Activated CD4-positive, alpha-beta T cell treated with anti-CD3 and anti-CD28 coated beads, Interleukin-2, amount 10 ng/mL, durations not matched to agents 24 days and 14 days (primary cell): ENCODE data around the gene FLRT2. TPM values are rescaled to one million over a fixed set of nuclear protein-coding genes. Genes with fewer than 3 reads are reported as not detected.

Experiments
- DNase-seq: peaks from one replicate; pipeline ENCODE4 v3.0.0; 2022
- H3K27ac Mint-ChIP-seq: one replicate; pipeline ENCODE4 v1.8.0; 2022; ENCODE audit warnings: mild to moderate bottlenecking, mixed read lengths
- H3K27me3 Mint-ChIP-seq: one replicate; pipeline ENCODE4 v1.8.0; 2022; ENCODE audit warnings: mixed read lengths
- H3K36me3 Mint-ChIP-seq: one replicate; pipeline ENCODE4 v1.8.0; 2022; ENCODE audit warnings: low read depth, mild to moderate bottlenecking, mixed read lengths
- H3K4me1 Mint-ChIP-seq: one replicate; pipeline ENCODE4 v1.8.0; 2021; ENCODE audit warnings: mixed read lengths
- H3K4me3 Mint-ChIP-seq: one replicate; pipeline ENCODE4 v1.8.0; 2022; ENCODE audit warnings: mild to moderate bottlenecking, moderate library complexity, mixed read lengths
- H3K9me3 Mint-ChIP-seq: one replicate; pipeline ENCODE4 v1.8.0; 2021; ENCODE audit warnings: mixed read lengths
- intact Hi-C: fragments of 100-400 bp; cut with micrococcal nuclease; formaldehyde crosslinking; loops from one replicate; pipeline ENCODE4 v1.15.1; 2023
- total RNA-seq: library from RNA; stranded (reverse); gene quantifications from 2 replicates; pipeline ENCODE4 v1.2.3, GENCODE V29; 2022

The FLRT2 gene
- total RNA-seq, 1 donor from 2014 or later: not detected

GRCh38 chr14:85644211-85644610 is 114.3 kb downstream of the FLRT2 start:
- Mint-ChIP-seq H3K36me3 (no peaks in the 10 kb centered on the region), H3K4me1 (no peaks in the 10 kb centered on the region), H3K4me3 (no peak overlapping the region), H3K9me3 (no peaks in the 10 kb centered on the region), H3K27ac (no peak overlapping the region), H3K27me3 (no peaks in the 10 kb centered on the region)
- no peak for DNase-seq
- intact Hi-C loops: no loop called here

GRCh38 chr14:85653029-85653428 is 123.1 kb downstream of the FLRT2 start:
- Mint-ChIP-seq H3K36me3 (no peaks in the 10 kb centered on the region), H3K27ac (no peak overlapping the region), H3K9me3 (no peaks in the 10 kb centered on the region), H3K4me1 (no peaks in the 10 kb centered on the region), H3K4me3 (no peak overlapping the region), H3K27me3 (no peaks in the 10 kb centered on the region)
- no peak for DNase-seq
- intact Hi-C loops: no loop called here

DNA sequence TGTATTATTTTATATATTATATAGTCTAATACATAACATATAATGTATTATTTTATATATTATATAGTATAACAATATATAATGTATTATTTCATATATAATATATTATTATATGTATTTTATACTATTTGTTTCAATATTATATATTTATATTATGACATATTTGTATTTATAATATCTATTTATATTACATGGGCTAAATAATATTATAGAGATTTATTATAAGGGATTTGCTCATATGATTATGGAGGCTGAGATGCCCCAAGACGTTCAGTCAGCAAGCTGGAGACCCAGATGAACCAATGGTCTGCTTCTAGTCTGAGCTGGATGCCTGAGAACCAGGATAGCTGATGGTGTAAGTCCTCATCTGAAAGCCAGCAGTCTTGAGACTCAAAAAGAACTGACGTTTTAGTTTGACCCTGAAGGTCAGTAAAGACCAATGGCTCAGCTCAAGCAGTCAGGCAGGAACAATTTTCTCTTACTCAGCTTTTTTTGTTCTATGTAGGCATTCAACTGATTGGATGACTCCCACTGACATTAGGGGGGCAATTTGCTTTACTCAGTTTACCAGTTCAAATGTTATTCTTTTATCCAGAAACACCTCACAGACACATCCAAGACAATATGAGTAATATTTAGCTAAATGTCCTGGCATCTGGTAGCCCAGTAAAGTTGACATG is 130.4 kb downstream of the FLRT2 start:
- Mint-ChIP-seq H3K27me3 (no peaks in the 10 kb centered on the region), H3K4me3 (no peak overlapping the region), H3K27ac (no peak overlapping the region), H3K4me1 (no peaks in the 10 kb centered on the region), H3K36me3 (no peaks in the 10 kb centered on the region), H3K9me3 (no peaks in the 10 kb centered on the region)
- DNase-seq: no peak
- intact Hi-C loops: no loop called here

- H3K27ac Mint-ChIP-seq: no peak overlapping the region
- intact Hi-C loops: no loop called here
- H3K4me3 Mint-ChIP-seq: no peak overlapping the region
- no peaks in the 10 kb centered on the region for H3K4me1 Mint-ChIP-seq
- no peaks in the 10 kb centered on the region for H3K36me3 Mint-ChIP-seq
- no peaks in the 10 kb centered on the region for H3K9me3 Mint-ChIP-seq
- DNase-seq: no peak
- H3K27me3 Mint-ChIP-seq: no peaks in the 10 kb centered on the region
These were observed 132.2 kb downstream of the FLRT2 start for GRCh38 chr14:85662096-85662495.

DNA sequence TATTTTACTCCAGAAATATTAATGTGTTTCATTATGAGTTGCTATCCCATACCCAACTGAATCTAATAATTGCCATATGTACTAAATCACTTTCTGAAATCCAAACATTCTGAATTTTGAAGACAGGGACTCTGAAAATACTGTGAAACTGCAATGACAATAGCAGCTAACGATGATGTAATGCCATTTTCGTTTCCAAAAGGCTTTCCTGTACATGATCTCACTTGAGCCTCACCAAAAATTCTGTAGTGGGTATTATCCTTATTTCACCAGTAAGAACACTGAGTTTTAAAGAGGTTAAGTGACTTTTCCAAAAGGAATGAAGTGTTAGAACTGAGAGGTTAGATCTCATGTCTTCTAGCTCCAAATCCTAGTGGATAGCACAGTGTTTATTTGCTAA is 133.3 kb downstream of the FLRT2 start:
- Mint-ChIP-seq H3K4me3 (no peak overlapping the region), H3K9me3 (no peaks in the 10 kb centered on the region), H3K27ac (no peak overlapping the region), H3K27me3 (no peaks in the 10 kb centered on the region), H3K4me1 (no peaks in the 10 kb centered on the region), H3K36me3 (no peaks in the 10 kb centered on the region)
- DNase-seq: no peak
- intact Hi-C loops: no loop called here

- DNase-seq: no peak
- H3K4me3 Mint-ChIP-seq: no peak overlapping the region
- H3K4me1 Mint-ChIP-seq: no peaks in the 10 kb centered on the region
- no peaks in the 10 kb centered on the region for H3K9me3 Mint-ChIP-seq
- no peak overlapping the region for H3K27ac Mint-ChIP-seq
- H3K36me3 Mint-ChIP-seq: no peaks in the 10 kb centered on the region
- intact Hi-C loops: no loop called here
- no peaks in the 10 kb centered on the region for H3K27me3 Mint-ChIP-seq
These were observed 133.7 kb downstream of the FLRT2 start for GRCh38 chr14:85663667-85664066.

DNA sequence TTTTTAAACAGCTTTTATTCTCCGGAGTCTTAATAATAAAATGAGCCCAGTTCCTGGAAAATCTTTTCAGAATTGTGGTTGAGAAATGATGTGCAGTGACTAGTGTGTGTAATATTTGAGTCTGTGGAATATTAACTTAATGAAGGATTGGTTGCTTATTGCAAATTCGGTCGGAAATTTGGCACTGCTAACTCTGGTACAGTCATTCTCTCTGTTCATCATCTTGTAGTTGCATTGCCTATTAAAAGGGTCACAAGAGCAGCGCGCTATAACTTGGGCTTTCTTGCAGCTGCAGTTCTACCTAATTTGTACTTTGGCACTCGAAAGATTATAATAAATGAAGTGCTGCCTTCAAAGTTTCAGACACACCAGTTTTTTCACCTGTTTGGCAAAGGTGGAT is 146.0 kb downstream of the FLRT2 start:
- DNase-seq: no peak
- Mint-ChIP-seq H3K4me3 (no peak overlapping the region), H3K27me3 (no peaks in the 10 kb centered on the region), H3K9me3 (no peaks in the 10 kb centered on the region), H3K36me3 (no peaks in the 10 kb centered on the region), H3K27ac (no peak overlapping the region), H3K4me1 (no peaks in the 10 kb centered on the region)
- intact Hi-C loops: no loop called here

GRCh38 chr14:85686908-85687307 is 157.0 kb downstream of the FLRT2 start:
- no peaks in the 10 kb centered on the region for H3K36me3 Mint-ChIP-seq
- no peak overlapping the region for H3K4me3 Mint-ChIP-seq
- no peaks in the 10 kb centered on the region for H3K4me1 Mint-ChIP-seq
- H3K9me3 Mint-ChIP-seq: no peaks in the 10 kb centered on the region
- intact Hi-C loops: no loop called here
- no peaks in the 10 kb centered on the region for H3K27me3 Mint-ChIP-seq
- DNase-seq: no peak
- no peak overlapping the region for H3K27ac Mint-ChIP-seq

DNA sequence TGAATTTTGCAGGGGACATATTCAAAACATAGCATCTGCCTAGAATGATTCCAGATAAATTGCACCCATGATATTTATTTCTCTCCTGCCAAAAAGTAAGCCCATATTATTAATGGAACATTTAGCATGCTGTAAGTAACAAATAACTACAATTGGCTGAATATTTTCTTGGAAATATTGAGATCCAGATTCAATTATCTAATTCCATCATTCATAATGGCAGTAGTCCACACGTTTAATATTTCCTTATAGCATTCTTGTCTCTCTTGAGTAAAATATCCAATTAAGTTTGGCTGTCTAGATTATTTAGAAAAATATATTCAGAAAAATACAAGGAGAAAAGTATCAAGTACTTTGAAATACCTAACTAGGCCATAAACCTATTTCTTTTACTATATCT is 157.5 kb downstream of the FLRT2 start:
- no peak for DNase-seq
- no peaks in the 10 kb centered on the region for H3K36me3 Mint-ChIP-seq
- no peak overlapping the region for H3K4me3 Mint-ChIP-seq
- intact Hi-C loops: no loop called here
- no peak overlapping the region for H3K27ac Mint-ChIP-seq
- no peaks in the 10 kb centered on the region for H3K9me3 Mint-ChIP-seq
- H3K27me3 Mint-ChIP-seq: no peaks in the 10 kb centered on the region
- no peaks in the 10 kb centered on the region for H3K4me1 Mint-ChIP-seq

- Mint-ChIP-seq H3K4me1 (no peaks in the 10 kb centered on the region), H3K4me3 (no peak overlapping the region), H3K36me3 (no peaks in the 10 kb centered on the region), H3K9me3 (no peaks in the 10 kb centered on the region), H3K27me3 (no peaks in the 10 kb centered on the region), H3K27ac (no peak overlapping the region)
- DNase-seq: no peak
- intact Hi-C loops: no loop called here
These were observed 158.1 kb downstream of the FLRT2 start for GRCh38 chr14:85688006-85688405.

GRCh38 chr14:85695300-85695699 is 165.4 kb downstream of the FLRT2 start:
- Mint-ChIP-seq H3K9me3 (peaks cover 4% of the 10 kb centered on the region), H3K36me3 (no peaks in the 10 kb centered on the region), H3K4me3 (no peak overlapping the region), H3K4me1 (no peaks in the 10 kb centered on the region), H3K27ac (no peak overlapping the region), H3K27me3 (no peaks in the 10 kb centered on the region)
- intact Hi-C loops: no loop called here
- no peak for DNase-seq

GRCh38 chr14:85701116-85701515 is 171.2 kb downstream of the FLRT2 start:
- Mint-ChIP-seq H3K27ac (no peak overlapping the region), H3K27me3 (no peaks in the 10 kb centered on the region), H3K4me1 (no peaks in the 10 kb centered on the region), H3K36me3 (no peaks in the 10 kb centered on the region), H3K4me3 (no peak overlapping the region), H3K9me3 (peaks cover 4% of the 10 kb centered on the region)
- no peak for DNase-seq
- intact Hi-C loops: no loop called here

DNA sequence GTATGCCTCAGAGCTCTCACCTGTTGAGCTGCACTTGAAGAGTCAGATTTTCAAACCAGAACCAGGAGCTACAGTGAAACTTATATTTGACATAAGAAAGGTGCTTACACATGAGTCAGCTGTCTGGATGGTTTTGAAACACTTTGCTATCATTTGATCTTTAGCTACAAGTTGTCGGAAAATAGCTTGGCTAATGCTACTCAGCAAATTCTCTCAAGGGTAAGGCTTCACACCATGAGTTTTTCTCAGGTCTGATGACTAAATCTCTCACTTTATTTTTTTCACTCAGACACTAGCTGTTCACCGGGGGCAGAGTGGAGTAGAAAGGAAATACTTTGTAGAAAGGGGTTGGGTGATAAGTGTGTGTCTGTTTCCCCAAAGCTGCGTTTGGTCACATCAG is 171.8 kb downstream of the FLRT2 start:
- intact Hi-C loops: no loop called here
- H3K4me1 Mint-ChIP-seq: no peaks in the 10 kb centered on the region
- H3K27ac Mint-ChIP-seq: no peak overlapping the region
- no peak overlapping the region for H3K4me3 Mint-ChIP-seq
- no peak for DNase-seq
- peaks cover 4% of the 10 kb centered on the region for H3K9me3 Mint-ChIP-seq
- H3K27me3 Mint-ChIP-seq: no peaks in the 10 kb centered on the region
- no peaks in the 10 kb centered on the region for H3K36me3 Mint-ChIP-seq

DNA sequence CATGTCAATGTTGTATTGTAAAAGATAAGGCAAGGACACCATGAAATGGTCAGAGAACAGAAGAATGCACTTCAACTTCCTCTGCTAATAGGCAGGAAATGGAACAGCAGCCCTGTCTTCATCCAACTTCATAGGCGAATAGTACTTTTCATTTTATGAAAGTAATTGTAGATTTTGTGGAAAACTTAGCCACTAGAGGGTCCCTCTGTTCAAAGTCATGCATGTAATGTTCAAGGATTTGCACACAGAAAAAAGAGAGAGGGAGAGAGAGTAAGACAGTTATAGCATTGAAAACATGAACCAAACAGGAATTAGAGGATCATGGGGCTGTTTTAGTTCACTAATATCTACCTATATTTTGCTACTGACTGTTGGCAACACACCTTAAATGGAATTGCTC is 172.2 kb downstream of the FLRT2 start:
- Mint-ChIP-seq H3K36me3 (no peaks in the 10 kb centered on the region), H3K27me3 (no peaks in the 10 kb centered on the region), H3K4me3 (no peak overlapping the region), H3K9me3 (peaks cover 4% of the 10 kb centered on the region), H3K4me1 (no peaks in the 10 kb centered on the region), H3K27ac (no peak overlapping the region)
- no peak for DNase-seq
- intact Hi-C loops: no loop called here

- Mint-ChIP-seq H3K27ac (no peak overlapping the region), H3K4me1 (no peaks in the 10 kb centered on the region), H3K27me3 (no peaks in the 10 kb centered on the region), H3K9me3 (peaks cover 4% of the 10 kb centered on the region), H3K4me3 (no peak overlapping the region), H3K36me3 (no peaks in the 10 kb centered on the region)
- DNase-seq: no peak
- intact Hi-C loops: no loop called here
These were observed 173.1 kb downstream of the FLRT2 start for GRCh38 chr14:85702997-85703396.
